ENCODE data around the gene LRRC26.

The LRRC26 gene

GRCh38 chr9:137199411-137200121, 29.7 kb upstream of the LRRC26 start:
- no peak for DNase-seq (ENCODE audit: low read depth in 2 of 2)

GRCh38 chr9:137198902-137199283, 29.0 kb upstream of the LRRC26 start:
- DNase-seq (ENCODE audit: low read depth in 2 of 2), result no peak

- no peak for DNase-seq (ENCODE audit: low read depth in 2 of 2)
These were observed 28.4 kb upstream of the LRRC26 start for GRCh38 chr9:137198051-137198901.

- no peak for DNase-seq (ENCODE audit: low read depth in 2 of 2)
These were observed 25.8 kb upstream of the LRRC26 start for GRCh38 chr9:137195525-137196220.

GRCh38 chr9:137194909-137195308, 25.1 kb upstream of the LRRC26 start:
- DNase-seq (ENCODE audit: low read depth in 2 of 2), result no peak

GRCh38 chr9:137194388-137194787, 24.5 kb upstream of the LRRC26 start:
- no peak for DNase-seq (ENCODE audit: low read depth in 2 of 2)

GRCh38 chr9:137193771-137194170, 23.9 kb upstream of the LRRC26 start:
- no peak for DNase-seq (ENCODE audit: low read depth in 2 of 2)

GRCh38 chr9:137192859-137193258, 23.0 kb upstream of the LRRC26 start:
- no peak for DNase-seq (ENCODE audit: low read depth in 2 of 2)

- no peak for DNase-seq (ENCODE audit: low read depth in 2 of 2)
These were observed 22.6 kb upstream of the LRRC26 start for GRCh38 chr9:137192448-137192780.

GRCh38 chr9:137191691-137192447, 22.0 kb upstream of the LRRC26 start:
- DNase-seq (ENCODE audit: low read depth in 2 of 2), result no peak

- no peak for DNase-seq (ENCODE audit: low read depth in 2 of 2)
These were observed 21.4 kb upstream of the LRRC26 start for GRCh38 chr9:137191245-137191644.

- DNase-seq (ENCODE audit: low read depth in 2 of 2), result no peak
These were observed 20.5 kb upstream of the LRRC26 start for GRCh38 chr9:137190315-137190856.

- DNase-seq (ENCODE audit: low read depth in 2 of 2), result no peak
These were observed 19.7 kb upstream of the LRRC26 start for GRCh38 chr9:137189297-137190295.

- peak; percentile 91 to 94 for DNase-seq (ENCODE audit: low read depth in 2 of 2)
These were observed 18.8 kb upstream of the LRRC26 start, which contains the start of the genes ANAPC2 and SSNA1 for GRCh38 chr9:137188490-137189296. TSS of gene ANAPC2 (minus strand) at chr9:137188560. CDS start at chr9:137188532, 28 bp downstream. TSS of gene SSNA1 (plus strand) at chr9:137188676. CDS start at chr9:137188727, 51 bp downstream.

GRCh38 chr9:137188086-137188489, 18.2 kb upstream of the LRRC26 start:
- DNase-seq (ENCODE audit: low read depth in 2 of 2), result no peak

GRCh38 chr9:137187386-137187785, 17.5 kb upstream of the LRRC26 start:
- no peak for DNase-seq (ENCODE audit: low read depth in 2 of 2)

- no peak for DNase-seq (ENCODE audit: low read depth in 2 of 2)
These were observed 16.5 kb upstream of the LRRC26 start for GRCh38 chr9:137186385-137186784.

- DNase-seq (ENCODE audit: low read depth in 2 of 2), result no peak
These were observed 16.1 kb upstream of the LRRC26 start for GRCh38 chr9:137185921-137186320.
